ENCODE data around the gene DIPK1A.

The DIPK1A gene

DNA sequence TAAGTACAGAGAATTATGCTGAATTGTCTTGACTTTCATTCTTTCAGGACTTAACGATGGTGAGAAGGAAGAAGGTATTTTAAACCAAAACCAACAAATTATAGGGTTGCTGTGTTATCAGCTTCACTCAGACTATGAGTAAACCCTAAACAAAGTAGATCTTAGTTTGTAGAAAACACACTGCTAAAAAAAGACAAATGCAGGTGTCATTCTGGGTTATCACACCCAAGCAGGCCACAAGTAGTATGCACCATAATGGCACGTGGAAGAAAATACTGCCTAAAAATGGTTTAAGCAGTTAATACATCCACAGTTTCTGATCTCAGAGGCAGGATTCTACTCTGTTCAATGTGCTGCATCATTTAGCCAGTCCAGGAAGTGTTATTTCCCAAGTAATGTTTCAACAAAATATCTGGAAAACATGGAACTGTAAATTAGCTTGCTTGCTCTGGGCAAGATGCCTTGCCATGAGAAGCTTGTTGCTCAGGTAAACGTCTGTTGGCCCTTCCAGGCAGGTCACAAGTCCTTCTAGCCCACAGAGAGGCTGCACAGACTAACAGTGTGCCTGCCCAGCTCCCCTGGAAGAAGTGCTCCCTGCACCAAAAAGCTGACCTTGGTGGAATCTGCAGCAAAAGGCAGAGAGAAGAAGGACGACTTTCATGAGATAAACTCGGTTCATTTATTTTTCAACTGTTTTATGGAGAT lies 4.1 kb downstream of the DIPK1A start:
- no peak for TF ChIP-seq ZFX (IDR thresholded peaks at IDR 0.05; ENCODE audit: borderline replicate concordance)
- TF ChIP-seq, protein P1, sequence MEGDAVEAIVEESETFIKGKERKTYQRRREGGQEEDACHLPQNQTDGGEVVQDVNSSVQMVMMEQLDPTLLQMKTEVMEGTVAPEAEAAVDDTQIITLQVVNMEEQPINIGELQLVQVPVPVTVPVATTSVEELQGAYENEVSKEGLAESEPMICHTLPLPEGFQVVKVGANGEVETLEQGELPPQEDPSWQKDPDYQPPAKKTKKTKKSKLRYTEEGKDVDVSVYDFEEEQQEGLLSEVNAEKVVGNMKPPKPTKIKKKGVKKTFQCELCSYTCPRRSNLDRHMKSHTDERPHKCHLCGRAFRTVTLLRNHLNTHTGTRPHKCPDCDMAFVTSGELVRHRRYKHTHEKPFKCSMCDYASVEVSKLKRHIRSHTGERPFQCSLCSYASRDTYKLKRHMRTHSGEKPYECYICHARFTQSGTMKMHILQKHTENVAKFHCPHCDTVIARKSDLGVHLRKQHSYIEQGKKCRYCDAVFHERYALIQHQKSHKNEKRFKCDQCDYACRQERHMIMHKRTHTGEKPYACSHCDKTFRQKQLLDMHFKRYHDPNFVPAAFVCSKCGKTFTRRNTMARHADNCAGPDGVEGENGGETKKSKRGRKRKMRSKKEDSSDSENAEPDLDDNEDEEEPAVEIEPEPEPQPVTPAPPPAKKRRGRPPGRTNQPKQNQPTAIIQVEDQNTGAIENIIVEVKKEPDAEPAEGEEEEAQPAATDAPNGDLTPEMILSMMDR (IDR thresholded peaks at IDR 0.05), result no peak
- H3K27ac ChIP-seq, result no peak overlapping the region

DNA sequence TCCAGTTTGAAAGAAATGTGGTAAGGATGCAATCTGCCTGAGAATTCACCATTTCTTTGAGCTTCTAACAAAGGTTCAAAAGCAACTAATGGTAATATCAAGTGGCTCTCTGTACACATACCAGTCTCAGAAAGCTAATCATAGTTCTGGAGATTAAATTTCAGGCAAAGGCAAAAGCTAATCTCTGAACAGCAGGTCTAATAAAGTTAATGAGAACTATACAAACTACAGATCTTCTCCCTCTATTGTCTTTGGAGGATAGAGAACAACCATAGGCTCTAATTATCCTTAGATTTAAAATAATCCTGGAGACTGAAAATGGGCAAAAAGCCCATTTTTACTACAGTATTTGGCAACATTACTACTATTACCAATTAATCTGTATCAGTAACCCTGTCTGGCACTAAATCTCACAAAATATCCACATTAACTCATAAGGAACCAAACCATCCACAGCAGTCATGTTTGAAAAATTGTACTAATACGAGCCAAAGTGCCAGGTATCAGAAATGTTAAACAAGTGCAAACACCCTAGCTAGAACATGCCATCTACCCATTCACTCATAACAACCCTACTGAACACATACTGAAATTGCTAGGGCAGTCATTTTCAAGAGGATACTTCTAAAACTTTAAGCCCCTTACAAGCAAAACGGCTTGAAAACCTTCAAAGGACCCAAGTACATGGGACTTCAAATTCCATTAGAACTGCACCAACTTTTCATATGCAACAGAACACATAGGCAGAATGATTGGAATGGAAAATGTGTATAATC lies 4.8 kb downstream of the DIPK1A start:
- H3K27ac ChIP-seq, result no peak overlapping the region
- TF ChIP-seq, protein P1 (IDR thresholded peaks at IDR 0.05), result no peak
- no peak for TF ChIP-seq ZFX (IDR thresholded peaks at IDR 0.05; ENCODE audit: borderline replicate concordance)

DNA sequence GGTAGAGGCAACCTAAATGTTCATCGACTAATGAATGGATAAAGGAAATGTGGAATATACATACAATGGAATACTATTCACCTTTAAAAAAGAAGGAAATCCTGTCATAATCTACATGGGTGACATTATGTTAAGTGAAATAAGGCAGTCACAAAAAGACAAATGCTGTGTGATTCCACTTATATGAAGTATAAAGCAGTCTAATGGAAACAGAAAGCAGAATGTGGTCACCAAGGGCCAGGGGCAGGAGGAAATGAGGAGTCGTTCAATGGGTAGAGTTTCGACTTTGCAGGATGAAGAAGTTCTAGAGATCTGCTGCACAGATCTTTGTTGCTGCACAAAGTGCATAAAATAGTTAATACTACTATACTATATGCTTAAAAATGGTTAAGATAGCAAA lies 7.8 kb downstream of the DIPK1A start:
- no peak for TF ChIP-seq ZFX (IDR thresholded peaks at IDR 0.05; ENCODE audit: borderline replicate concordance)
- TF ChIP-seq, protein P1 (IDR thresholded peaks at IDR 0.05), result no peak
- H3K27ac ChIP-seq, result no peak overlapping the region

DNA sequence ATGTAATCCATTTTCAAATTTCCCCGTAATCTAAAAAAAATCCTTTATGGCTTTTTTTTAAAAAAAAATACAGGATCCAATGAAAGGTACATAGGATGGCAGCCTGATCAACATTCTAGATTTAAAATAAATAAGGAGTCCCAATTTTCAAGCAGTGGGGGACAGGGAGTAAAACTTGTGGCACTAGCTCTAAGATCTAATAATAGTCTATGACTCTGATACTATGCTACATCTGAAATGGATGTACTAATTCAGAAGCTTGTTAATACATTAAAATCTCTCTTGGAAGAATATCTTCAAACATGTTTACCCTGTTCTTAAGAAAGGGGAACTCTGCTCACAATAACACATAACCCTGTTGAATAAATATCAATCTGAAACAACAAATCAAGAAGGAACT lies 8.5 kb downstream of the DIPK1A start:
- no peak for TF ChIP-seq ZFX (IDR thresholded peaks at IDR 0.05; ENCODE audit: borderline replicate concordance)
- TF ChIP-seq, protein P1 (IDR thresholded peaks at IDR 0.05), result no peak
- H3K27ac ChIP-seq, result no peak overlapping the region

DNA sequence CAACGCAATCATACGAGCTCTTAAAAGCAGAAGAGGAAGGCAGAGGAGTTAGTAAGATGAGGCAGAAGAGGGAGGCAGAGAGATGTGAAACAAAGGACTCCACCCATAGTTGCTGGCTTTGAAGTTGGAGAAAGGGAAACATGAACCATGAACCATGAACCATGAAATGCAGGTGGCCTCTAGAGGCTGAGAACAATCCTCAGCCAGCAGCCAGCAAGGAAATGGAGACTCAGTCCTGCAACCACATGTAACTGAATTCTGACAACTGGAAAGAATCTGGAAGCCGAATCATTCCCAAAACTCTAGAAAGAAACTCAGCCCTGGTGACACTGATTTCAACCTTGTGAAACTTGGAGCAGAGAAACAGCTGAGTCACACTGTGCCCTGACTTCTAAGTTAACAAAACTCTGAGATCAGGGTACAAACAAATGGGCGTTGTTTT lies 10.1 kb downstream of the DIPK1A start:
- no peak overlapping the region for H3K27ac ChIP-seq
- TF ChIP-seq, protein P1 (IDR thresholded peaks at IDR 0.05), result no peak
- no peak for TF ChIP-seq ZFX (IDR thresholded peaks at IDR 0.05; ENCODE audit: borderline replicate concordance)

DNA sequence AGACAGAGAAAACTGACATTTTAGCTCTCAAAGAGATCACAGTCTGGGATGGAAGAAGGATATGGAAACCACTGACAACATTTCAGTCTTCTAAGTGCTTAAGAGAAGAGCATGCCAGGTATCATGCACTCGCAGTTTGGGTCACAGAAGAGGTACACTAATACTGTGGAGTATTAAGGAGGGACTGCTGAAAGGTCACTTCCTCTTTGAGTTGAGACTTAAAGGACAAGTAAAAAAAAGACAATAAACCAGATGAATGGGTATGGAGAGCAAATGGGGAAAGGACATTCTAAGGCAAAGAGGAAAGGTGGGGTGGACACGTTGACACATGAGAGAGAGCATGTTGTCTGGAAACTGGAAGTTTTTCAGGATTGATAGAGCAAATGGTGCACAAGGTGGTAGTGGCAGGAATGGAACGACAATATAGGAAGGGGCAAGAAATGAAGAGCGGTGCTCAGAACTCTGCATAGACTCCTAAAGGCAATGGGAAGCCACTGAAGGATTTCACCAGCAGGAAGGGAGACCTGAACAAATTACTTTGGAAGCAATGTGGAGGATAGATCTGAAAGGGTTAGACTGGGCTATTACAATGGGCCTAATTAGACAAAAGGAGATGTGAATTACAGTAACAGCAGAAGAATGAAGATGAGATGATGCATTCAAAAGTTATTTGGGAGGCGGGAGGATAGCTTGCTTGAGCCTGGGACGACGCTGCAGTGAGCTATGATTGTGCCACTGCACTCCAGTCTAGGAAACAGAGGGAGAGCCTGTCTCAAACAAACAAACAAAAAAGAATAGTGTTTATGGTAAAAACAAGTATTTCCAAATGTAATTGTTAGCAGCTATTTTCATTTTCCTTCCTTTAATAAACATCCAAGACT lies 11.1 kb downstream of the DIPK1A start:
- TF ChIP-seq, protein P1 (IDR thresholded peaks at IDR 0.05), result no peak
- TF ChIP-seq ZFX (IDR thresholded peaks at IDR 0.05; ENCODE audit: borderline replicate concordance), result no peak
- H3K27ac ChIP-seq, result no peak overlapping the region
